Smooth muscle cell (in vitro differentiated cells): ENCODE data around the gene TMEM19. TPM values are rescaled to one million over a fixed set of nuclear protein-coding genes. Genes with fewer than 3 reads are reported as not detected.
A peak's percentile ranks its signal among the peaks of the same experiment; 100 is the strongest.

Source experiments
- DNase-seq: peaks from one replicate; lab custom pipeline; 2025; ENCODE audit not compliant: unreplicated experiment; lab: John Stamatoyannopoulos, UW
- H2AFZ ChIP-seq: fragments of 200-600 bp; sonication (generic); 2 replicates; pipeline ENCODE4 v1.6.0; 2016; ENCODE audit warnings: antibody characterized with exemption, low read depth, mild to moderate bottlenecking
- H3F3A ChIP-seq: fragments of 200-600 bp; sonication (generic); 2 replicates; pipeline ENCODE4 v1.6.0; 2017; ENCODE audit warnings: antibody characterized with exemption, low read depth
- H3K27ac ChIP-seq: fragments of 200-600 bp; sonication (generic); 2 replicates; pipeline ENCODE4 v1.5.1; 2016; ENCODE audit warnings: low read depth, mild to moderate bottlenecking
- H3K27me3 ChIP-seq: fragments of 200-600 bp; sonication (generic); 2 replicates; pipeline ENCODE4 v1.6.1; 2016; ENCODE audit warnings: low read depth, mild to moderate bottlenecking
- H3K36me3 ChIP-seq: fragments of 200-600 bp; sonication (generic); 2 replicates; pipeline ENCODE4 v1.5.1; 2016; ENCODE audit warnings: low read depth
- H3K4me1 ChIP-seq: fragments of 200-600 bp; sonication (generic); 2 replicates; pipeline ENCODE4 v1.5.1; 2016; ENCODE audit warnings: low read depth
- H3K4me2 ChIP-seq: fragments of 200-600 bp; sonication (generic); 2 replicates; pipeline ENCODE4 v1.6.0; 2016; ENCODE audit warnings: mild to moderate bottlenecking
- H3K4me3 ChIP-seq: fragments of 200-600 bp; sonication (generic); 2 replicates; pipeline ENCODE4 v1.5.1; 2016; ENCODE audit warnings: mild to moderate bottlenecking
- H3K79me2 ChIP-seq: fragments of 200-600 bp; sonication (generic); 2 replicates; pipeline ENCODE4 v1.6.0; 2016; ENCODE audit warnings: low read depth, mild to moderate bottlenecking
- H3K9ac ChIP-seq: fragments of 200-600 bp; sonication (generic); 2 replicates; pipeline ENCODE4 v1.6.0; 2016; ENCODE audit warnings: low read depth
- H3K9me3 ChIP-seq: fragments of 200-600 bp; sonication (generic); replicated peaks from 2 replicates; pipeline ENCODE4 v1.5.1; 2016; ENCODE audit warnings: low read depth
- H4K20me1 ChIP-seq: fragments of 200-600 bp; sonication (generic); 2 replicates; pipeline ENCODE4 v1.6.0; 2016; ENCODE audit warnings: low read depth
- WGBS: methylation state at CpG from one replicate; pipeline ENCODE4 v1.1.7; 2016; ENCODE audit warnings: low lambda C conversion rate; 5-methylcytosine and 5-hydroxymethylcytosine counted together
- polyA plus RNA-seq: library from polyadenylated mRNA; unstranded; fragments of >200 nt; fragmentation: Nextera tagmentation; extraction: Ambion mirVana; gene quantifications from 2 replicates; pipeline ENCODE4 v1.2.1, GENCODE V29; 2016
- total RNA-seq: library from RNA; depleted of rRNA; stranded (reverse); fragments of >200 nt; gene quantifications from 2 replicates; pipeline ENCODE4 v1.2.3, GENCODE V29; 2014
- TF ChIP-seq, protein P1 (sequence below): fragments of 200-600 bp; sonication (generic); IDR thresholded peaks from 2 replicates; pipeline ENCODE4 v1.5.1; 2017; ENCODE audit warnings: borderline replicate concordance, mild to moderate bottlenecking, antibody characterized with exemption; ENCODE audit not compliant: insufficient read depth, poor library complexity, severe bottlenecking

TMEM19 gene
- total and polyA plus RNA-seq, 2 experiments from 2014 or later = 8.3 to 19.6 TPM

DNA sequence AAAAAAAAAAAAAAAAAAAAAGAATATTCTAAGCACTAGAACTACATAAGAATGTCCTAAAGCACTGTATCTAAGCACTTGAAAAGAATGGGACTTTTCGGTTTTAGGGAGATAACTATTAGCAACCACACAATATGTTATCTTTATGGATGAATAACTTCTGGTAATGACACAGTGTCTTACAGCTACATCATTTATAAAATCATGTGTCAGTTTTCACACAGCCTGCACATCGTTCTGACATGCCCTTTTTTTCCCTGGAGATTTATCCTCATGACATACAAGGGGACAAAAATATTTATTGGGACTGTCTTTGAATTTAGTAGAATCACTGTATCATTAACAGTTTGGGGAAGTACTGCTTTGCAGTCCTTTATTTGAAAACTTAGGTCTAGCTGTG lies 17.3 kb downstream of the TMEM19 start:
- Histone ChIP-seq H3K9ac (no peak overlapping the region), H4K20me1 (no peaks in the 10 kb centered on the region), H3K4me1 (no peaks in the 10 kb centered on the region), H3K79me2 (no peaks in the 10 kb centered on the region), H3K9me3 (no peaks in the 10 kb centered on the region), H3K4me3 (no peak overlapping the region), H3K27me3 (no peaks in the 10 kb centered on the region), H2AFZ (no peak overlapping the region), H3K4me2 (no peak overlapping the region), H3F3A (no peaks in the 10 kb centered on the region), H3K27ac (no peak overlapping the region), H3K36me3 (no peaks in the 10 kb centered on the region)
- no peak for DNase-seq
- WGBS = 85% methylated on average over 2 of the region's 2 CpGs
- TF ChIP-seq, protein P1, sequence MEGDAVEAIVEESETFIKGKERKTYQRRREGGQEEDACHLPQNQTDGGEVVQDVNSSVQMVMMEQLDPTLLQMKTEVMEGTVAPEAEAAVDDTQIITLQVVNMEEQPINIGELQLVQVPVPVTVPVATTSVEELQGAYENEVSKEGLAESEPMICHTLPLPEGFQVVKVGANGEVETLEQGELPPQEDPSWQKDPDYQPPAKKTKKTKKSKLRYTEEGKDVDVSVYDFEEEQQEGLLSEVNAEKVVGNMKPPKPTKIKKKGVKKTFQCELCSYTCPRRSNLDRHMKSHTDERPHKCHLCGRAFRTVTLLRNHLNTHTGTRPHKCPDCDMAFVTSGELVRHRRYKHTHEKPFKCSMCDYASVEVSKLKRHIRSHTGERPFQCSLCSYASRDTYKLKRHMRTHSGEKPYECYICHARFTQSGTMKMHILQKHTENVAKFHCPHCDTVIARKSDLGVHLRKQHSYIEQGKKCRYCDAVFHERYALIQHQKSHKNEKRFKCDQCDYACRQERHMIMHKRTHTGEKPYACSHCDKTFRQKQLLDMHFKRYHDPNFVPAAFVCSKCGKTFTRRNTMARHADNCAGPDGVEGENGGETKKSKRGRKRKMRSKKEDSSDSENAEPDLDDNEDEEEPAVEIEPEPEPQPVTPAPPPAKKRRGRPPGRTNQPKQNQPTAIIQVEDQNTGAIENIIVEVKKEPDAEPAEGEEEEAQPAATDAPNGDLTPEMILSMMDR = no peak

DNA sequence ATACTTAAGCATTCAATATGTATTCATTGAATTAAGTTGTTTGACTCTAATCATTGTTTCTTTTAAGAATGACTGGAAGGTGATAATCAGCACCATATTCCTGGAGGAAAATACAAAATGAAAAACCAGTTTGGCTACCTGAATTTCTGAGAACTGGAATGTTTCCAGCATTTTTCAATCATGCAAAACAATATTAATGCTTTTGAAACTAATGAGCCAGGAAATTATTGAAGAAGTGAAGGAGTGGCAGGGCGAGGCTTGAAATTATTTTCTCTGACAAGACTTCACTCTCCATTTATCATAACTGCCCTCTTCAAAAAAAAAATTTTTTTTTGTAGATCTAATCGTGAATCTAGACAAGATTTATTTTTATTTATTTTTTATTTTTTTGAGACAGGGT lies 19.0 kb downstream of the TMEM19 start:
- H4K20me1 ChIP-seq = no peaks in the 10 kb centered on the region
- WGBS = 87% methylated on average over 2 of the region's 2 CpGs
- H3K9ac ChIP-seq = no peak overlapping the region

DNA sequence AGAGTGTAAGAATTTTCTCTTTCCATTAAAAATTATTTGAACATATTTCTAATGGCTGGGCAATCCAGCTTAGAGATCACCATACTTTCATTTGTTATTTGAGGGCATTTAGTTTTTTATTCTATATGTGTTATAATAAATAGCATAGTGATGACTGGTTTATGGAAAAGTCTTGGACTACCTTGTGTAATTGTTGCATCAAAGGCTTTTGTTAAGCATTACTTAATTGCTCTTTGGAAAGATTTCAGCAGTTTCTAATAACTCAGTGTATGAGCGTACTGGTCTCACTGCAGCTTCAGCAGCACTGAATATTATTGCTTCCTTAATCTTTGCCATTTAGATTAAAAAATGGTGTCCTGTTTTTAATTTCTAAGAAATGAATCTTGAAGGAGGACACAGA lies 22.8 kb downstream of the TMEM19 start:
- no peaks in the 10 kb centered on the region for H3K36me3 ChIP-seq
- no peaks in the 10 kb centered on the region for H3K9me3 ChIP-seq
- no peak overlapping the region for H3K4me2 ChIP-seq
- no peak for DNase-seq
- no peaks in the 10 kb centered on the region for H3K27me3 ChIP-seq
- TF ChIP-seq, protein P1 = no peak
- no peaks in the 10 kb centered on the region for H3F3A ChIP-seq
- no peak overlapping the region for H3K9ac ChIP-seq
- H3K79me2 ChIP-seq = no peaks in the 10 kb centered on the region
- no peak overlapping the region for H3K4me3 ChIP-seq
- H2AFZ ChIP-seq = no peak overlapping the region
- H3K27ac ChIP-seq = no peak overlapping the region
- H3K4me1 ChIP-seq = peaks cover 3% of the 10 kb centered on the region
- H4K20me1 ChIP-seq = no peaks in the 10 kb centered on the region
- WGBS = 83% methylated on average over 1 of the region's 1 CpG

More for the DNA sequence above, 19.0 kb downstream of the TMEM19 start:
- Histone ChIP-seq H3K27ac (no peak overlapping the region), H3K36me3 (no peaks in the 10 kb centered on the region), H3F3A (no peaks in the 10 kb centered on the region), H3K4me1 (no peaks in the 10 kb centered on the region), H2AFZ (no peak overlapping the region), H3K4me3 (no peak overlapping the region), H3K9me3 (no peaks in the 10 kb centered on the region), H3K4me2 (no peak overlapping the region), H3K27me3 (no peaks in the 10 kb centered on the region), H3K79me2 (no peaks in the 10 kb centered on the region)
- no peak for DNase-seq
- TF ChIP-seq, protein P1 = no peak

DNA sequence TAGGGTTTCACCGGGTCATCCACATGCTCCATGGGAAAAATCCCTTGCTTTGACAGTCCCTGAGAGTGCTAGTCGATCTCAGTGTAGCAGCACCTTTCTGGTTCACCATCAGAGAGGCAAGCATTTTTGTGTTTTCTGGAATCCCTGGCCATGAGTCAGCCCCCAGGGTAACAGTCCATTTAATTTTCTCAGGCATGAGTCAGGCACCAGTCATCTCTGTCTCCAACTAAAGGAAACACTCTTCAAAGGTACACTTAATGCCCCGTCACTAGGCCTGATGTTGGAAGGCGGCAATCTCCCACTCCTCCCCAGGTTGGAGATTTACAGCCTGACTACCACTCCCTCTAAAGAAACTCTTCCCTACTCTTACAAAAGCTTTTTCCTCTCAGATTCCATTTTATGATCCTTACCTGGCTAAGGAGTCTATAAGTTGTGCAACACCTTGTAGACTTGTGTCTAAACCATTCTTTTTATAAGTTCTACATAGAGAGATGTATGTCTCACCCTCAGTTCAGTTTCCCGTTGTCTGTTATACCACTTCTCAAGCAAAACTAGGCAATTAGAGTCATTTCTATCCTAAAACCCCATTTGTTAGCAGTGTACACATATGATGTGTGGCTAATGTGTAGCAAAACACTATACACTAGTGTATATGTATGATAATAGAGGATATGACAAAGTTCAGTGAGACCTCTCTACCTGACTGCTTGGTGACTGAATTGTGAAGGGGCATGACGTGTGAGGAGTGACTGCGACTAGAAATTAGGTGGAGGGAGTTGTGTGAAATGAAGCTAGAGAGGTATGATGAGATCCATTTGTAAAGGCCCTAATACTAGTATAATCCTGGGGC lies 24.6 kb downstream of the TMEM19 start:
- Histone ChIP-seq H3K79me2 (no peaks in the 10 kb centered on the region), H3K9me3 (no peaks in the 10 kb centered on the region), H3F3A (no peaks in the 10 kb centered on the region), H3K4me2 (peak overlapping the region; percentile 27), H3K4me1 (peaks cover 3% of the 10 kb centered on the region), H3K36me3 (no peaks in the 10 kb centered on the region), H3K27ac (peak overlapping the region; percentile 91), H3K27me3 (no peaks in the 10 kb centered on the region), H4K20me1 (no peaks in the 10 kb centered on the region), H2AFZ (peak overlapping the region; percentile 17), H3K4me3 (no peak overlapping the region), H3K9ac (peak overlapping the region; percentile 59)
- 51% methylated on average over 7 of the region's 7 CpGs for whole genome bisulfite sequencing
- TF ChIP-seq, protein P1 = no peak
- DNase-seq = no peak
